Measurements from ENCODE around the gene GID4. TPM values are rescaled to one million over a fixed set of nuclear protein-coding genes. Genes with fewer than 3 reads are reported as not detected.

The GID4 gene
- total RNA-seq, 5 donors from 2014 or later (not counting 1 experiment from before 2014, with no cell fraction given), result 7.9 to 12.3 (median 10.0) TPM

DNA sequence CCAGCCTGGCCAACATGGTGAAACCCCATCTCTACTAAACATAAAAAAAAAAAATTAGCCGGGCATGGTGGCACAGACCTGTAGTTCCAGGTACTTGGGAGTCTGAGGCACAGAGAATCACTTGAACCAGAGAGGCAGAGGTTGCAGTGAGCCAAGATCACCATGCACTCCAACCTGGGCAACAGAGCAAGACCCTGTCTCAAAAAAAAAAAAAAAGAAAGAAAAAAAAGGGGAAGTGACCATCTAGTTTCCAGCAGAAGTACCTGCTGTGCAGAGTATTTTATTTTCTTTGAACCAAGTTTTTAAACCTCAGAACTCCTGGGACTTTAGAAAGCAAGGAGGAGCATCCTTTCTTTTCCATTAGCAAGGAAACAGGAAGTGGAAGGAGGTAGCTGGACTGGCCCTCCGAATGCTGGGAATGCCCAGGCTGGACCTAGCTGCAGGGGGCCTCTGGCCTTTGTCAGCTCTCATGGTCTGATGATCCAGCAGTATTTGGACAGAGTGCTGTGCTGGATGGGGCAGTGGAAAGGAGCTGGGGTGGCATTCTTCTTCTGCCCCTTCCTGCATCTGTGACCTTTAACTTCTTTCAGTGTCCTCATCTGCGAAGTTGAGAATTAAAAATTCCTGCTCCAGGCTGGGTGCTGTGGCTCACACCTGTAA is 6.6 kb downstream of the GID4 start:
- peaks cover 16% of the 10 kb centered on the region for H3K36me3 Mint-ChIP-seq
- ATAC-seq (replicated peaks in 1 of 4) (no peak), DNase-seq (no peak)
- H3K27ac Mint-ChIP-seq, result no peak overlapping the region
- H3K9me3 ChIP-seq, result no peaks in the 10 kb centered on the region
- H3K4me3 ChIP-seq (ENCODE audit: control insufficient read depth in 1 of 2, extremely low read depth in 1 of 2, low read length in 1 of 2), result no peak overlapping the region
- ChIA-PET CTCF (interaction anchor here in 1 of 2 donors (1.1 kb wide), 1 partner anchor 22 kb away, joined by 4 read pairs; no protein-coding TSS in a partner anchor), POLR2A (no interaction called here)
- H3K9me3 Mint-ChIP-seq, result no peaks in the 10 kb centered on the region
- 100% methylated on average over 1 of the region's 3 CpGs for WGBS (ENCODE audit: insufficient coverage)
- no peak overlapping the region for H3K4me3 Mint-ChIP-seq
- peaks cover 22 to 25% (median 24%) of the 10 kb centered on the region in 3 donors for H3K4me1 Mint-ChIP-seq
- no peaks in the 10 kb centered on the region for H3K27me3 ChIP-seq (replicated peaks in 1 of 2; ENCODE audit: control insufficient read depth in 2 of 2, extremely low read depth in 1 of 2, insufficient read depth in 2 of 2, low read length in 1 of 2)
- H3K36me3 ChIP-seq (ENCODE audit: control insufficient read depth in 2 of 2, extremely low read depth in 1 of 2, insufficient read depth in 1 of 2, low read length in 1 of 2), result peaks cover 0 to 18% of the 10 kb centered on the region in 2 donors
- peaks cover 0 to 8% of the 10 kb centered on the region in 2 experiments for H3K4me1 ChIP-seq (ENCODE audit: control insufficient read depth in 1 of 2, extremely low read depth in 1 of 2, insufficient read depth in 2 of 2, low read length in 2 of 2)
- H3K27ac ChIP-seq (ENCODE audit: low read length), result no peak overlapping the region
- no peaks in the 10 kb centered on the region for H3K27me3 Mint-ChIP-seq

DNA sequence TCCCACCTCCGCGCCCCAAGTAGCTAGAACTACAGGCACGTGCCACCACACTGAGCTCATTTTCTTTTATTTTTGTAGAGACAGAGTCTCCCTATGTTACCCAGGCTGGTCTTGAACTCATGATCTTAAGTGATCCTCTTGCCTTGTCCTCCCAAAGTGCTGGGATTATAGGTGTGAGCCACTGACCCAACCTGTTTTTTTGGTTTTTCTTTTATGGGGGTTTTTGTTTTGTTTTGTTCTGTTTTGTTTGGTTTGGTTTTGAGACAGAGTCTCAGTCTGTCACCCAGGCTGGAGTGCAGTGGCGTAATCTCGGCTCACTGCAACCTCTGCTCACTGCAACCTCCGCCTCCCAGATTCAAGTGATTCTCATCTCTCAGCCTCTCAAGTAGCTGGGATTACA is 16.4 kb downstream of the GID4 start:
- CTCF ChIA-PET, result no interaction called here
- Mint-ChIP-seq H3K4me3 (no peak overlapping the region), H3K9me3 (no peaks in the 10 kb centered on the region), H3K27ac (no peak overlapping the region), H3K4me1 (no peaks in the 10 kb centered on the region), H3K36me3 (peaks cover 38% of the 10 kb centered on the region), H3K27me3 (no peaks in the 10 kb centered on the region)
- H3K9me3 ChIP-seq, result no peaks in the 10 kb centered on the region
- no peak overlapping the region for H3K4me3 ChIP-seq (ENCODE audit: control insufficient read depth in 1 of 2, extremely low read depth in 1 of 2, low read length in 1 of 2)
- no peak overlapping the region for H3K27ac ChIP-seq (ENCODE audit: low read length)
- peaks cover 15 to 50% of the 10 kb centered on the region in 2 donors for H3K36me3 ChIP-seq (ENCODE audit: control insufficient read depth in 2 of 2, extremely low read depth in 1 of 2, insufficient read depth in 1 of 2, low read length in 1 of 2)
- WGBS (ENCODE audit: insufficient coverage), result no CpG with 5 or more reads among the region's 6 CpGs
- H3K27me3 ChIP-seq (replicated peaks in 1 of 2; ENCODE audit: control insufficient read depth in 2 of 2, extremely low read depth in 1 of 2, insufficient read depth in 2 of 2, low read length in 1 of 2), result no peaks in the 10 kb centered on the region
- no peak for ATAC-seq (replicated peaks in 1 of 4)
- POLR2A ChIA-PET, result interaction anchor here in 1 of 2 donors (0.6 kb wide), 1 partner anchor 158 kb away, joined by 13 read pairs; no protein-coding TSS in a partner anchor
- H3K4me1 ChIP-seq (ENCODE audit: control insufficient read depth in 1 of 2, extremely low read depth in 1 of 2, insufficient read depth in 2 of 2, low read length in 2 of 2), result no peaks in the 10 kb centered on the region
- no peak for DNase-seq

DNA sequence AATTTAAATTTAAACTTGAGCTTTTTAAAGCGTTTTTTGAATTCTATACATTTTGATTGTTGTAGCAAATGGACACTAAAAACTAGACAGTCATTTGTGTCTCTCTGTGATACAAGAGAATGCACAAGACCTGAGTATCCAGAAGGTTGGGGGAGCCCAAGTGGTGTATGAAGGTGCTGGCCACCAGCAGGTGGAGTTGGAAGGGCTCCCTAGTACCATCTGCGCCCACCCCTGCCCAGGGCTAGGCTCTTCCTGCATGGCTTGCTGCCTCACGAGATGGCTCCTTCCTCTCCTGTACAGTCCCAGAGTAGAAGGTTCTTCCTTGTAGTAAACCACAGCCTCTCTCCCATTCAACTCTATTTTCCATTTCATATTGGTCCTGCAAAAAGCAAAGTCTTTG is 17.0 kb downstream of the GID4 start:
- ChIA-PET POLR2A (no interaction called here), CTCF (no interaction called here)
- Histone ChIP-seq H3K4me1 (ENCODE audit: control insufficient read depth in 1 of 2, extremely low read depth in 1 of 2, insufficient read depth in 2 of 2, low read length in 2 of 2) (no peaks in the 10 kb centered on the region), H3K36me3 (ENCODE audit: control insufficient read depth in 2 of 2, extremely low read depth in 1 of 2, insufficient read depth in 1 of 2, low read length in 1 of 2) (peaks cover 15 to 53% of the 10 kb centered on the region in 2 donors), H3K4me3 (ENCODE audit: control insufficient read depth in 1 of 2, extremely low read depth in 1 of 2, low read length in 1 of 2) (no peak overlapping the region), H3K9me3 (no peaks in the 10 kb centered on the region), H3K27me3 (replicated peaks in 1 of 2; ENCODE audit: control insufficient read depth in 2 of 2, extremely low read depth in 1 of 2, insufficient read depth in 2 of 2, low read length in 1 of 2) (no peaks in the 10 kb centered on the region), H3K27ac (ENCODE audit: low read length) (no peak overlapping the region)
- Mint-ChIP-seq H3K27me3 (no peaks in the 10 kb centered on the region), H3K4me3 (no peak overlapping the region), H3K27ac (no peak overlapping the region), H3K36me3 (peaks cover 38% of the 10 kb centered on the region), H3K4me1 (no peaks in the 10 kb centered on the region), H3K9me3 (no peaks in the 10 kb centered on the region)
- 69% methylated on average over 3 of the region's 3 CpGs for WGBS (ENCODE audit: insufficient coverage)
- DNase-seq (no peak), ATAC-seq (replicated peaks in 1 of 4) (no peak)

DNA sequence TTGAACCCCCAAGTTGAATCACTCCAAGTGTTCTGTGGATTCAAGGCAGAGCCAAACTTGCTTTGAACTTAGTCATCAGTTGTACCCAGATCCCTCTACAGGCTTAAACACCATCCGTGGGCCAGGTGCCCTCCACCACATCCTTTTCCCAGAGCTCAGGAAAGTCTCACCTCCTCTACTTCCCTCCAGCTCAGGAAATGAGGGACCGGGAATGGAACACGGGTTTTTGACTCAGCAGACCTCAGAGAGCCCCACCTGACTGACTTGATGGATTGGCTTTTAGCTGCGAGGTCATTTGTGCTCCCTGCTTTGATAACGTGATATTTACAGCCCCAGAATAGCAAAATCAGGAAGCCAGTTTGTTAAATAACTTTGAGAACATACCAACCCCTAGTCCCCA is 20.1 kb downstream of the GID4 start:
- H3K4me3 Mint-ChIP-seq, result no peak overlapping the region
- Histone ChIP-seq H3K27me3 (replicated peaks in 1 of 2; ENCODE audit: control insufficient read depth in 2 of 2, extremely low read depth in 1 of 2, insufficient read depth in 2 of 2, low read length in 1 of 2) (no peaks in the 10 kb centered on the region), H3K4me1 (ENCODE audit: control insufficient read depth in 1 of 2, extremely low read depth in 1 of 2, insufficient read depth in 2 of 2, low read length in 2 of 2) (no peaks in the 10 kb centered on the region), H3K36me3 (ENCODE audit: control insufficient read depth in 2 of 2, extremely low read depth in 1 of 2, insufficient read depth in 1 of 2, low read length in 1 of 2) (peaks cover 23 to 59% of the 10 kb centered on the region in 2 donors), H3K9me3 (no peaks in the 10 kb centered on the region), H3K27ac (ENCODE audit: low read length) (no peak overlapping the region), H3K4me3 (ENCODE audit: control insufficient read depth in 1 of 2, extremely low read depth in 1 of 2, low read length in 1 of 2) (no peak overlapping the region)
- H3K9me3 Mint-ChIP-seq, result no peaks in the 10 kb centered on the region
- peaks cover 47% of the 10 kb centered on the region for H3K36me3 Mint-ChIP-seq
- no peak overlapping the region for H3K27ac Mint-ChIP-seq
- ChIA-PET CTCF (no interaction called here), POLR2A (interaction anchor here in 1 of 2 donors (0.6 kb wide), 1 partner anchor 15 kb away, joined by 3 read pairs; no protein-coding TSS in a partner anchor)
- no peak for DNase-seq
- ATAC-seq (replicated peaks in 1 of 4), result no peak
- H3K27me3 Mint-ChIP-seq, result no peaks in the 10 kb centered on the region
- WGBS (ENCODE audit: insufficient coverage), result 71% methylated on average over 4 of the region's 5 CpGs
- no peaks in the 10 kb centered on the region for H3K4me1 Mint-ChIP-seq

DNA sequence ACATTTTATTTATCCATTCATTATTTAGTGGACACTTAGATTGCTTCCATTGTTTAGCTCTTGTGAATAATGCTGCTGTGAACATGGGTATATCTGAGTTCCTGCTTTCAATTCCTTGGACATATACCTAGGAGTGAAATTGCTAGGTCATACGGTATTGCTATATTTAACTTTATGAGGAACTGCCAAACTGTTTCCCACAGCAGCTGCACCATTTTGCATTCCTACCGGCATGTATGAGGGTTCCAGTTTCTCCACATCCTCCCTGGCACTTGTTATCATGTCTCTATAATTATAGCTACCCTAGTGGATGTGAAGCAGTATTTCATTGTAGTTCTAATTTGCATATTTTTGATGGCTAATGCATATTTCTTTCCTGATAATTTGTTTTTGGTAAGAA is 24.8 kb downstream of the GID4 start:
- no CpG with 5 or more reads among the region's 2 CpGs for WGBS (ENCODE audit: insufficient coverage)
- no peaks in the 10 kb centered on the region for H3K9me3 Mint-ChIP-seq
- no peaks in the 10 kb centered on the region for H3K27me3 Mint-ChIP-seq
- no peaks in the 10 kb centered on the region for H3K4me1 ChIP-seq (ENCODE audit: control insufficient read depth in 1 of 2, extremely low read depth in 1 of 2, insufficient read depth in 2 of 2, low read length in 2 of 2)
- H3K27ac Mint-ChIP-seq, result no peak overlapping the region
- H3K4me1 Mint-ChIP-seq, result no peaks in the 10 kb centered on the region
- H3K9me3 ChIP-seq, result no peaks in the 10 kb centered on the region
- DNase-seq, result no peak
- ATAC-seq (replicated peaks in 1 of 4), result no peak
- ChIA-PET CTCF (no interaction called here), POLR2A (interaction anchor here in 1 of 2 donors (0.6 kb wide), 1 partner anchor 37 kb away, joined by 3 read pairs; no protein-coding TSS in a partner anchor)
- no peaks in the 10 kb centered on the region for H3K27me3 ChIP-seq (replicated peaks in 1 of 2; ENCODE audit: control insufficient read depth in 2 of 2, extremely low read depth in 1 of 2, insufficient read depth in 2 of 2, low read length in 1 of 2)
- peaks cover 23 to 40% of the 10 kb centered on the region in 2 donors for H3K36me3 ChIP-seq (ENCODE audit: control insufficient read depth in 2 of 2, extremely low read depth in 1 of 2, insufficient read depth in 1 of 2, low read length in 1 of 2)
- no peak overlapping the region for H3K27ac ChIP-seq (ENCODE audit: low read length)
- no peak overlapping the region for H3K4me3 Mint-ChIP-seq
- H3K36me3 Mint-ChIP-seq, result peaks cover 41% of the 10 kb centered on the region
- H3K4me3 ChIP-seq (ENCODE audit: control insufficient read depth in 1 of 2, extremely low read depth in 1 of 2, low read length in 1 of 2), result no peak overlapping the region

DNA sequence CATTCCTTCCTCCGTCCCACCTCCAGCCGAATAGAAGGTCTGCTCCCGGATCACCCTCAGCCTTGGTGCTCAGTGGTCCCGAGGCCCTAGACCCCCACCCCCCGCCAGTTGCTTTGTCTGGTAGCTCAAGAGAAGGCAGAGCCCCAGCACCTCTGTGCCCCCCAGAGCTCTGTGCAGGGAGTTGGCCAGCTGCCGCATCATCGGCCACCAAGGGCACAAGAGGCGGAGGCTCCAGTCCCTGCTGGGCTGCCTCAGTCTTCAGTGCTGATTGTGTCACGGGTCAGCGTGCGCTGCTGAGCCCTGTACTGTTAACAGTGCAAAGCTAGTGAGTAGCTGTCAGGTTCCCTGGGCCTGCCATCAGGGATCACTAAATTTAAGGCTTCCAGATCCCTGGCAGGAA is 26.3 kb downstream of the GID4 start:
- Mint-ChIP-seq H3K27me3 (no peaks in the 10 kb centered on the region), H3K9me3 (no peaks in the 10 kb centered on the region), H3K4me1 (no peaks in the 10 kb centered on the region), H3K27ac (no peak overlapping the region), H3K4me3 (no peak overlapping the region), H3K36me3 (peaks cover 35% of the 10 kb centered on the region)
- Histone ChIP-seq H3K36me3 (ENCODE audit: control insufficient read depth in 2 of 2, extremely low read depth in 1 of 2, insufficient read depth in 1 of 2, low read length in 1 of 2) (peaks cover 16 to 32% of the 10 kb centered on the region in 2 donors), H3K27me3 (replicated peaks in 1 of 2; ENCODE audit: control insufficient read depth in 2 of 2, extremely low read depth in 1 of 2, insufficient read depth in 2 of 2, low read length in 1 of 2) (no peaks in the 10 kb centered on the region), H3K4me1 (ENCODE audit: control insufficient read depth in 1 of 2, extremely low read depth in 1 of 2, insufficient read depth in 2 of 2, low read length in 2 of 2) (no peaks in the 10 kb centered on the region), H3K4me3 (ENCODE audit: control insufficient read depth in 1 of 2, extremely low read depth in 1 of 2, low read length in 1 of 2) (no peak overlapping the region), H3K27ac (ENCODE audit: low read length) (no peak overlapping the region), H3K9me3 (no peaks in the 10 kb centered on the region)
- ATAC-seq (replicated peaks in 1 of 4), result no peak
- ChIA-PET POLR2A (no interaction called here), CTCF (interaction anchor here in 1 of 2 donors (0.5 to 0.6 kb wide), 2 partner anchors 524 to 834 kb away, joined by 3 to 4 read pairs; no protein-coding TSS in a partner anchor)
- no peak for DNase-seq
- 97% methylated on average over 7 of the region's 11 CpGs for WGBS (ENCODE audit: insufficient coverage)

Data from T-cell (primary cell).